Adrenal gland (tissue), 5 donors: ENCODE data around the gene TCF4.

Source experiments
- CTCF ChIP-seq, 6 experiments: fragments of 450-650 bp in 4 of 6; fragments of 200-600 bp in 2 of 6; sonication (generic) in 1 of 6; IDR thresholded peaks; 1 replicate in 5 of 6; 2 replicates in 1 of 6; pipeline versions ENCODE4 v1.5.1 to v1.8.0; 2016 to 2021; ENCODE audit warnings: antibody characterized with exemption in 6 of 6, mild to moderate bottlenecking in 2 of 6, moderate library complexity in 1 of 6
- POLR2A ChIP-seq, 2 donors: fragments of 450-650 bp; IDR thresholded peaks; one replicate each; pipeline ENCODE4 v1.6.1; 2017; ENCODE audit warnings: antibody characterized with exemption in 2 of 2, mild to moderate bottlenecking in 2 of 2, moderate library complexity in 1 of 2
- donor health status: DM: no; HTN: no; CAD: no.

GRCh38 chr18:55300936-55301531 lies 287.0 kb downstream of the TCF4 start:
- TF ChIP-seq CTCF (IDR thresholded peaks at IDR 0.05) (no peak), POLR2A (IDR thresholded peaks at IDR 0.05) (no peak)
